GM06990 (cell line): ENCODE results near the gene TTPAL.

ENCODE experiments used
- DNase-seq: peaks from one replicate; pipeline ENCODE4 v3.0.0-alpha.2; 2011; ENCODE audit not compliant: insufficient read length; ENCODE audit errors: extremely low read depth
- H3K27me3 ChIP-seq: replicated peaks from 2 replicates; pipeline ENCODE4 v1.6.0; 2011; ENCODE audit warnings: low read length; ENCODE audit not compliant: control insufficient read depth, insufficient read depth
- H3K36me3 ChIP-seq: 2 replicates; pipeline ENCODE4 v1.5.1; 2011; ENCODE audit warnings: low read length; ENCODE audit not compliant: control insufficient read depth, insufficient read depth
- H3K4me3 ChIP-seq: replicated peaks from 2 replicates; pipeline ENCODE4 v1.5.1; 2011; ENCODE audit warnings: low read depth, mild to moderate bottlenecking, control low read depth, low read length
- TF ChIP-seq, protein P1 (sequence below): IDR thresholded peaks from 2 replicates; pipeline ENCODE4 v1.5.1; 2011; ENCODE audit warnings: low read length, control low read depth, mild to moderate bottlenecking, inconsistent platforms; ENCODE audit not compliant: insufficient read depth, poor library complexity, severe bottlenecking

Gene TTPAL

DNA sequence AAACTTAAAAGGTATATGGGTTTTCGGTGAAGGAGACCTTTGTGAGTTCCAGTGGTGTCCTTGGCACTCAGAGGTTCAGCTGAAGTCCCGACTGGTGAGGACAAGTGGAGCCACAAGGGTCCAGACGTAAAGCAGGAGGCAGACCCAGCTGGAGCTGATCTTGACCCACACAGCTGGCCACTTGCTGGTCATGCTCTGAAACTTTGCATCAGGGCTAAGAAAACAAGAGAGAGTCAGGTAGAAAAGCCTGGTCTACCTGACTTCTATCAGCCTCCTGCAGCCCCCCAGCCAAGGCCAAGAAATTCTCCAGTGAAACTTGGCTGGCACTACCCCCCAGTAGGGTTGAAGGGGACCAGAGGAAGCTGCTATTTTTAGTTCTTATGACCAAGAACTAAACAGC lies 24.5 kb downstream of the TTPAL start:
- TF ChIP-seq, protein P1, sequence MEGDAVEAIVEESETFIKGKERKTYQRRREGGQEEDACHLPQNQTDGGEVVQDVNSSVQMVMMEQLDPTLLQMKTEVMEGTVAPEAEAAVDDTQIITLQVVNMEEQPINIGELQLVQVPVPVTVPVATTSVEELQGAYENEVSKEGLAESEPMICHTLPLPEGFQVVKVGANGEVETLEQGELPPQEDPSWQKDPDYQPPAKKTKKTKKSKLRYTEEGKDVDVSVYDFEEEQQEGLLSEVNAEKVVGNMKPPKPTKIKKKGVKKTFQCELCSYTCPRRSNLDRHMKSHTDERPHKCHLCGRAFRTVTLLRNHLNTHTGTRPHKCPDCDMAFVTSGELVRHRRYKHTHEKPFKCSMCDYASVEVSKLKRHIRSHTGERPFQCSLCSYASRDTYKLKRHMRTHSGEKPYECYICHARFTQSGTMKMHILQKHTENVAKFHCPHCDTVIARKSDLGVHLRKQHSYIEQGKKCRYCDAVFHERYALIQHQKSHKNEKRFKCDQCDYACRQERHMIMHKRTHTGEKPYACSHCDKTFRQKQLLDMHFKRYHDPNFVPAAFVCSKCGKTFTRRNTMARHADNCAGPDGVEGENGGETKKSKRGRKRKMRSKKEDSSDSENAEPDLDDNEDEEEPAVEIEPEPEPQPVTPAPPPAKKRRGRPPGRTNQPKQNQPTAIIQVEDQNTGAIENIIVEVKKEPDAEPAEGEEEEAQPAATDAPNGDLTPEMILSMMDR, result no peak
- Histone ChIP-seq H3K4me3 (no peak overlapping the region), H3K27me3 (no peaks in the 10 kb centered on the region), H3K36me3 (peaks cover 19% of the 10 kb centered on the region)
- DNase-seq, result no peak

DNA sequence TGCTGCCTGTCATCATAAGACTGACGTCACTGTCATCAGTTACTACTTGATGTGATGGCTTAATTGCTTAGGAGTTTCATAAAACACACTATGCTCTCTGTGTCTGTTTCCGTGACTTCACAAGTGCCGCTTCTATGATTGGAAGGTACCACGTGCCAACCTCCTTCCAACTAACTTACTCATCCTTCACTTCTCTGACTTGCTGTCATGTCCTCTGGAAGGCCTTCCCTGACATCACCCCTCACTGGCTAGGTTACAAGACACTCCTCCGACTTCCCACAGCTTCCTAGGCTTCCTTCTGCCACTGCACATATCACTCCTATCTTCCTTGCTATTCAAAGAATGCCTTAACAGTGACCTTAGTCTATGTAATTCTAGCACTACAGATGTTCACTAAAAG lies 25.8 kb downstream of the TTPAL start:
- TF ChIP-seq, protein P1, result no peak
- H3K36me3 ChIP-seq, result peaks cover 17% of the 10 kb centered on the region
- no peak overlapping the region for H3K4me3 ChIP-seq
- no peaks in the 10 kb centered on the region for H3K27me3 ChIP-seq
- DNase-seq, result no peak

DNA sequence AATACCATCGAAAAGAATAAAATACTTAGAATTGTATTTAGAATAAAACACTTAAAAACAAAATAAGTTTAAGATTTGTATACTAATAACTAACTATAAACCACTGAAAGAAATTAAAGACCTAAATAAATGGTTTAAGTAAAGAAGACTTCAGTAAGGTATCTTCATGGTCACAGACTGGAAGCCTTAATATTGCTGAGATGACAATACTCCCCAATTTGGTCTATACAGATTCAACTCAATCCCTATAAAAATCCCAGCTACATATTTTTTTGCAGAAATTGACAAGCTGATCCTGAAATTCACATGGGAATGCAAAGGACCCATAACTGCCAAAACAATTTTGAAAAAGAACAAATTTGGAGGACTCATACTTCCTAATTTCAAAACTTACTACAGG lies 27.3 kb downstream of the TTPAL start:
- TF ChIP-seq, protein P1, result no peak
- peaks cover 17% of the 10 kb centered on the region for H3K36me3 ChIP-seq
- no peak for DNase-seq
- H3K27me3 ChIP-seq, result no peaks in the 10 kb centered on the region
- no peak overlapping the region for H3K4me3 ChIP-seq

DNA sequence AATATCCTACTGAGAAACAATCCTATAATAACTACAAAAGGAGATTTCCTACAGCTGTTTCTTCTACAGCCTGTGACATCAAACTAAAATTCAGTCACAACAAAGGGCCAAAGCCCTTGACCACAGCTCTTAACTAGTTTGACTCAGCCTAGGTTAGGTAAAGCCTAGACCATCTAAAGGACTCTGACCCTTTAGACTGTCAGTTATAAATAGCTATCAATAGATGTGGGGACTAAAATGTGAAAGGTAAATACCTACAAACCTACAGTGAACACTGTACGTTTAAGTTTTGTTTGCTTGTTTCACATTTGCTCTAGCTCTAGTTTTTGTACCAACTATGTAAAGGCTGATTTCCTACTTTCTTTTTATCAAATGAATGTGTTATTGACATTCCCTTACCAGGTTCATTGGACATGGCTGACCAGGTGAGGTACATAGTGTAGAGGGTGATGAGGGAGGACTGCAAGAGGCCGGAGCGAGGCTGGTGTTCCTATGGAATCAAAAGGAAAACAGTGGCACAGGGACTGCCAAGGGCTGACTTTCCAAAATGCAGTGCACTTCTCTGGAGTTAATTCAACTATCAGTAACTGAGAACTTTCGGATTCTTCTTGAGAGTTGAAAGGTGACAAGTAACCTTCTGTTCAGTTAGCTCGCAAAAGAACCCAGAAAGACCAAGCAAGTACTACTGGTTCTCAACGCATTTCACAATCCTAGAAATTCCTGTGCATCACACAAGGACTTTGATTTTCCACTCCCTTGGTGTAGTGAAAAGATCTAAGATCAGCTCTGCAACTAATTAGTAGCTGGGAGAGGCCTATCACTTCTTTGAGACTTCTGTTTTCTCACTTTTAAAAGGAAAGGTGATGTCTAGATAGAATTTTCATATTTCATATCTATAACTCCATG lies 29.0 kb downstream of the TTPAL start:
- no peak overlapping the region for H3K4me3 ChIP-seq

DNA sequence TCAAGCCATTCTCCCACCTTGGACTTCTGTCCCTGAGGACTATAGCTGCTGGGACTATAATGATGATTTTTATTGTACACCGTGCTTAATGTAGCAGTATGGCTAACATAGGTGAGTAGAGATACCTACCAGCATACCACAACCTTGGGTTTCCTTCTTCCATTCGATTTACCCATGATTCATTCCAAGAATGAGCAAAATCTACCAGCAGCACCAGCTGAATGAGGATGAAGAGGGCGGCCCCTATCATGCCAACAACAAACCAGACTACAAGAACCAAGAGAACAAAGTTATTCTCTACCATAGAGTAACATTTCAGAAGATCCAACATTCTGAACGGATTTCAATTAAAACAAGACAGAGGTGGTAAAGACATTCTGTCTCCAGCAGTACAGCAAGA lies 34.1 kb downstream of the TTPAL start:
- Histone ChIP-seq H3K27me3 (no peaks in the 10 kb centered on the region), H3K36me3 (no peaks in the 10 kb centered on the region; the same call in none of the 2 replicates), H3K4me3 (no peak overlapping the region)
- DNase-seq, result no peak
- TF ChIP-seq, protein P1, result no peak

More for the DNA sequence above, 29.0 kb downstream of the TTPAL start:
- DNase-seq, result no peak
- no peaks in the 10 kb centered on the region for H3K27me3 ChIP-seq
- TF ChIP-seq, protein P1, result no peak
- peaks cover 17% of the 10 kb centered on the region for H3K36me3 ChIP-seq

DNA sequence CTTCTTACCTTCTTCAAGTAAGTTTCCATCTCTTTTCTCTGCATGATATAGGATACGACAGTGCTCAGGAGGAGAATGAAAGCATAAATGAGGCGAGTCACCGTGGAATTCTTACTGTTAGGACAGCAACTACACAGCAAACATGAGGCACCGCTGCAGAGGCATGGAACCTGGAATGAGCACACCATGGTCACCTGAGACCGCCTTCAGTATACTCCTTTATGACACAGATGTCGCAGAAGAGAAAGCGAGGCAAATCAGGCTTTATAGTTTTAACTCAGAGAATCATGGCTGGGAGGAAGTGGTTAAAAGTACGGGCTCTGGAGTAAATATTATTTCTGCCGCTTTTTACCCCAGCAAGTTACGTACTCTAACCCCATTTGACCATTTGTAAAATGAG lies 38.2 kb downstream of the TTPAL start:
- Histone ChIP-seq H3K4me3 (no peak overlapping the region), H3K36me3 (no peaks in the 10 kb centered on the region; the same call in none of the 2 replicates), H3K27me3 (no peaks in the 10 kb centered on the region)
- no peak for DNase-seq
- TF ChIP-seq, protein P1, result no peak
